DMS 273 (cell line): Measurements from ENCODE around the gene RALY.
"Not testable (repeated sequence)": the region's sequence is repeated elsewhere in the genome, so short reads cannot be mapped to it uniquely, and the experiment has no call there.

Experiments used
- DNase-seq: peaks from one replicate; lab custom pipeline; 2025; ENCODE audit not compliant: unreplicated experiment; lab: John Stamatoyannopoulos, UW

RALY gene

GRCh38 chr20:34132491-34132890 lies 138.8 kb downstream of the RALY start:
- DNase-seq = not testable (repeated sequence)

- not testable (repeated sequence) for DNase-seq
Observed at GRCh38 chr20:34132943-34133342, 139.2 kb downstream of the RALY start.

GRCh38 chr20:34133365-34133860 lies 139.7 kb downstream of the RALY start:
- not testable (repeated sequence) for DNase-seq
